Lung (tissue), 12 donors: ENCODE measurements around the gene CSK. TPM values are rescaled to one million over a fixed set of nuclear protein-coding genes. Genes with fewer than 3 reads are reported as not detected.

Experiments
- ATAC-seq: fragments of 200-7000 bp; cut with Tn5 transposase; one replicate; pipeline ENCODE4 v1.9.1; 2020; ENCODE audit warnings: moderate number of reproducible peaks; ENCODE audit not compliant: insufficient read depth, low FRiP score
- DNase-seq, 3 donors: peaks; one replicate each; pipeline ENCODE4 v3.0.0-alpha.2; 2013 to 2017
- H3K27ac ChIP-seq, 2 donors: one replicate each; pipeline ENCODE4 v1.5.1; 2013; ENCODE audit warnings: mild to moderate bottlenecking in 2 of 2, moderate library complexity in 2 of 2, control low read depth in 1 of 2, inconsistent platforms in 1 of 2, low read depth in 1 of 2, low read length in 1 of 2
- H3K27me3 ChIP-seq, 3 donors: one replicate each; pipeline ENCODE4 v1.5.1; 2013; ENCODE audit warnings: low read length in 2 of 3; ENCODE audit not compliant: control insufficient read depth in 3 of 3, insufficient read depth in 3 of 3
- H3K36me3 ChIP-seq, 4 donors: one replicate each; pipeline ENCODE4 v1.5.1; 2013; ENCODE audit warnings: low read length in 4 of 4, mild to moderate bottlenecking in 1 of 4, moderate library complexity in 1 of 4; ENCODE audit not compliant: control insufficient read depth in 4 of 4, insufficient read depth in 4 of 4
- H3K4me1 ChIP-seq, 5 donors: one replicate each; pipeline ENCODE4 v1.5.1; 2013; ENCODE audit warnings: low read length in 5 of 5, mild to moderate bottlenecking in 2 of 5, moderate library complexity in 1 of 5; ENCODE audit not compliant: control insufficient read depth in 5 of 5, insufficient read depth in 5 of 5
- H3K4me3 ChIP-seq: one replicate; pipeline ENCODE4 v1.5.1; 2013; ENCODE audit warnings: mild to moderate bottlenecking, control low read depth, moderate library complexity
- H3K9ac ChIP-seq, 2 donors: one replicate each; pipeline ENCODE4 v1.5.1; 2013; ENCODE audit warnings: low read length in 2 of 2, control low read depth in 1 of 2; ENCODE audit not compliant: insufficient read depth in 1 of 2
- H3K9me3 ChIP-seq, 4 donors: one replicate each; pipeline ENCODE4 v1.5.1; 2013; ENCODE audit warnings: low read length in 3 of 4, mild to moderate bottlenecking in 1 of 4, moderate library complexity in 1 of 4; ENCODE audit not compliant: control insufficient read depth in 4 of 4, insufficient read depth in 3 of 4
- CTCF ChIP-seq: IDR thresholded peaks from 2 replicates; pipeline ENCODE4 v1.5.1; 2012; ENCODE audit warnings: mild to moderate bottlenecking; ENCODE audit errors: control extremely low read depth, extremely low read depth
- WGBS, 2 donors: extraction: QIAGEN DNeasy Blood & Tissue Kit; methylation state at CpG; one replicate each; pipeline ENCODE4 v1.1.7; 2013; 5-methylcytosine and 5-hydroxymethylcytosine counted together
- polyA plus RNA-seq, 2 donors: library from polyadenylated mRNA; stranded (reverse); fragments of 200-250 nt; gene quantifications; one replicate each; pipeline ENCODE4 v1.2.1, GENCODE V29; 2013
- total RNA-seq, 2 donors: library from RNA; depleted of rRNA in 1 of 2; stranded (reverse); fragments of >200 nt in 1 of 2; gene quantifications; one replicate each; pipeline ENCODE4 v1.2.1, GENCODE V29; 2014 to 2021
- donor health status: control.
- donor health status: control.
- donor health status: Bipolar disorder and iron deficiency.
- donor health status: healthy.
- donor health status: DM: yes; HTN: yes; CAD: no.

Gene CSK
- total and polyA plus RNA-seq, 4 donors: 39.7 to 99.1 (median 61.9) TPM

GRCh38 chr15:74831813-74832495 is 50.1 kb downstream of the CSK start:
- Histone ChIP-seq H3K4me1 (no peaks in the 10 kb centered on the region), H3K27ac (no peak overlapping the region), H3K36me3 (peaks cover 0 to 8% (median 0%) of the 10 kb centered on the region in 4 donors), H3K9ac (no peak overlapping the region), H3K9me3 (no peaks in the 10 kb centered on the region), H3K27me3 (peaks cover 0 to 20% (median 13%) of the 10 kb centered on the region in 3 donors), H3K4me3 (no peak overlapping the region)
- no peak for DNase-seq
- ATAC-seq: no peak
- TF ChIP-seq CTCF: no peak
- 74 to 87% methylated on average over 15 of the region's 15 CpGs for WGBS, 2 donors

- Histone ChIP-seq H3K36me3 (peaks cover 0 to 13% (median 0%) of the 10 kb centered on the region in 4 donors), H3K9ac (no peak overlapping the region), H3K4me3 (no peak overlapping the region), H3K9me3 (no peaks in the 10 kb centered on the region), H3K4me1 (no peaks in the 10 kb centered on the region), H3K27me3 (peaks cover 0 to 11% (median 5%) of the 10 kb centered on the region in 3 donors), H3K27ac (no peak overlapping the region)
- DNase-seq (no peak), ATAC-seq (no peak)
- WGBS, 2 donors: 55 to 61% methylated on average over 4 of the region's 4 CpGs
- no peak for TF ChIP-seq CTCF
Observed at GRCh38 chr15:74832826-74833225, 50.9 kb downstream of the CSK start.

GRCh38 chr15:74833376-74834107 is 51.7 kb downstream of the CSK start:
- Histone ChIP-seq H3K36me3 (peaks cover 0 to 19% (median 0%) of the 10 kb centered on the region in 4 donors), H3K4me1 (no peaks in the 10 kb centered on the region), H3K4me3 (no peak overlapping the region), H3K27me3 (peaks cover 0 to 7% (median 5%) of the 10 kb centered on the region in 3 donors), H3K9me3 (no peaks in the 10 kb centered on the region), H3K27ac (no peak overlapping the region), H3K9ac (no peak overlapping the region)
- TF ChIP-seq CTCF: no peak
- ATAC-seq (no peak), DNase-seq (no peak)
- 51 to 69% methylated on average over 12 of the region's 12 CpGs for WGBS, 2 donors
